ENCODE results near the gene KLF9.

KLF9 gene

GRCh38 chr9:70413799-70414775, at the start of gene KLF9:
TSS of gene KLF9 (minus strand) at chr9:70414657. CDS start at chr9:70413363, 1,294 bp downstream.
- DNase-seq: peak; percentile 98
- in situ Hi-C loops (cut with MboI; ENCODE audit: low pct_unique_long_range_greater_than_20kb, low sequenced_read_pairs): loop anchor here (10.0 kb wide), 1 partner anchor 81 kb away; no protein-coding TSS in a partner anchor

GRCh38 chr9:70463877-70464276, 49.4 kb upstream of the KLF9 start:
- in situ Hi-C loops (cut with MboI; ENCODE audit: low pct_unique_long_range_greater_than_20kb, low sequenced_read_pairs): no loop called here
- DNase-seq: no peak

DNA sequence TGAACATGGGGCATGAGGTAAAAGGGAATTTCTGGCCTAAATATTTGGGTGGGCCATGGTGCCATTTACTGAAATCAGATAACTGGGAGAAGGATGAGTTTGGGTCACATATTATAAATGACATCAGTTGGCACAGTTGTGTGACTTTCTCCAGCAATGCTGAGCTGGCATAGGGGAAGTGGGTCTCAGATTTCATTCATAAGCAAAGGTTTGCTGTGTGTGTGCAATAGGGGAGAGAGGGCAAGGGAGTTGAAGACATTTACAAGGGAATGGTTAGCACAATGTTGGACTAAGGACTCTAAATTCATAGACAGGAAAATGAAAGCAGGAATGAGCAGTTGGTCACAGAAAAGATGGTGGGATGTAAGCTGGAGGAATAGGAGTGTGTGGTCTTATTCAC, 47.8 kb upstream of the KLF9 start:
- DNase-seq: no peak
- in situ Hi-C loops (cut with MboI; ENCODE audit: low pct_unique_long_range_greater_than_20kb, low sequenced_read_pairs): no loop called here

GRCh38 chr9:70457235-70457634, 42.8 kb upstream of the KLF9 start:
- in situ Hi-C loops (cut with MboI; ENCODE audit: low pct_unique_long_range_greater_than_20kb, low sequenced_read_pairs): no loop called here
- DNase-seq: no peak

DNA sequence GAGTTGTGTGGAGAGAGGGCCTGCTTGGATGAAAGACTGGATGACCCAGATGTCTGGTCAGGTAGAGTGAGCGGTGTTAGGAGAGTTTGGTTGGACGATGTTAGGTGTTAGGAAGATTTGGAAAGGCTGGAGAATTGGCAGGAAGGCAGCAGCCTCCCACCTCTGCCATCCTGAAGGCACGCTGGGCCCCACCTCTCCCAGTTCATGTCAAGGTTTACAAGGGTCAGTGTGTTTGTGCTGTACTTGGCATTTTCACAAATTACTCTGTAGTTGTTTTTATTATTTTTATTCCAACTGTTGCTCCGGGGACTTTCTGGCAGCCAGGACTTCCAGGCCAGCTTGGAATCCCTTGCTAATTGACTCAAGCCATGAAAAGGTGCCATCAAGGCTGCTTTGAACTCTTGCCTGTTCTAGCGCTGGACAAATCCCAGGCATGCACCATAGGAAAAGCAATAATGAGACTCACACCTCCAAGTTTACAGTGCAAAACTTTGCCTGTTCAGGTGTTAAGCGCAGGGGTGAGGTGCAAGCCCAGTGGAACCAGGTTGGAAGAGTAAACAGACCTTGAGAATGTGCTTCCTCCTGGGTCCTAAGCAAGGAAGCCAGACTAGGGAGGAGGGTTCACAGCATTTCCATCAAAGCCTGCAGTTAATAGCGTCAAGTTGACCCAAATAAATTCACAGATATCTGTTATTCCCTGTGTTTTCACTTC, 41.7 kb upstream of the KLF9 start:
- in situ Hi-C loops (cut with MboI; ENCODE audit: low pct_unique_long_range_greater_than_20kb, low sequenced_read_pairs): no loop called here
- DNase-seq: no peak

DNA sequence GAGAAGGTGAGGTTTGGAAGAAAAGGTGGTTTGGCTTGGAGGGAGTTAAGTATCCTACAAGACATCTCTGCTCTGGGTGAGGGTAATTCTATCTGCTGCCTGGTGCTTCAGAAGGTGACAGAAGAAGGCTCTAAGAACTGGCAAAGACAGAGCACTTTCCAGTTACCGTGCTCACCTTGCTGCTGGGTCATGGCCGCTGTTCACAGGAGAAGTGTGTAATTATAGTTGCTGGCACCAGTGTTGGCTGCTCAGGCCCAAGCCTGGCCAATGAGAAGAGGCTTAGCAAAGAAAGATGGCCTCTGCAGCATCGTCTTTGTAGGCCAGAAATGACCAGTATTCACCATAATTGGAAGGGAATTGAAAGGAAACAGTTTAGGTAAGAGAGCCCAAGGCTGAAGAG, 37.9 kb upstream of the KLF9 start:
- in situ Hi-C loops (cut with MboI; ENCODE audit: low pct_unique_long_range_greater_than_20kb, low sequenced_read_pairs): no loop called here
- no peak for DNase-seq

GRCh38 chr9:70451765-70452164, 37.3 kb upstream of the KLF9 start:
- DNase-seq: no peak
- in situ Hi-C loops (cut with MboI; ENCODE audit: low pct_unique_long_range_greater_than_20kb, low sequenced_read_pairs): no loop called here

- no peak for DNase-seq
- in situ Hi-C loops (cut with MboI; ENCODE audit: low pct_unique_long_range_greater_than_20kb, low sequenced_read_pairs): no loop called here
Observed at GRCh38 chr9:70450738-70451137, 36.3 kb upstream of the KLF9 start.

DNA sequence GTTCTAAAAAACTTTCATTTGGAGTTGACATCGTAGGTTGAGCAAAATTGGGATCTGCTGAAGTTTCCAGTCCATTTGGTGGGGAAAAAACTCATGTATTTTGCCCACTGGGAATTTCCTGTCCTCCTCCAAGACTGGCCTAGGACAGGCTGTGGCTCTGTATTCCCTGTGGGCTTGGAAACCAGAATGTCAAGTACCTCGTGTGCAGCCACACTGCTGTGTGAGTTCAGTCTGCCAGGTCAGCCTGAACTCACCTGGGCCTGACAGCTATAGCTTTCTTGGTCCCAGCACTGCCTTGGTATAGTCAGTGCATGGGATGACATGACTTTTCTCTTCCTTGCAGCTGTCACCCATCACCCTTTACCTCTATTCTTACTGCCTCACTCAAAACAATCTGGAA, 35.0 kb upstream of the KLF9 start:
- in situ Hi-C loops (cut with MboI; ENCODE audit: low pct_unique_long_range_greater_than_20kb, low sequenced_read_pairs): no loop called here
- DNase-seq: no peak

DNA sequence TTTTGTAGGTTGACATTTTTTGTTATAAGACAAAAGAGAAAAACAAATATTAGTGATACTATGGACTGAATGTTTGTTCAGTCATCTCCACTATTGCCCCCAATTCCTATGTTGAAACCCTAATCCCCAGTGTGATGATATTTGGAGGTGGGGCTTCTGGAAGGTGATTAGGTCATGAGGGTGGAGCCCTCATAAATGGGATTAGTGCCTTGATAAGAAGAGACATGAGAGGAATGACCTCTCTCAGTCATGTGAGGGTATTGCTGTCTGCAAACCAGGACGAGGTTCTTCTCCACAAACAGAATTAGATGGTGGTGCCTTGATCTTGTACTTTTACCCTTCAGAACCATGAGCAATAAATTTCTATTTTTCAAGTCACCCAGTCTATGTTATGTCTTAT, 34.5 kb upstream of the KLF9 start:
- DNase-seq: no peak
- in situ Hi-C loops (cut with MboI; ENCODE audit: low pct_unique_long_range_greater_than_20kb, low sequenced_read_pairs): no loop called here

DNA sequence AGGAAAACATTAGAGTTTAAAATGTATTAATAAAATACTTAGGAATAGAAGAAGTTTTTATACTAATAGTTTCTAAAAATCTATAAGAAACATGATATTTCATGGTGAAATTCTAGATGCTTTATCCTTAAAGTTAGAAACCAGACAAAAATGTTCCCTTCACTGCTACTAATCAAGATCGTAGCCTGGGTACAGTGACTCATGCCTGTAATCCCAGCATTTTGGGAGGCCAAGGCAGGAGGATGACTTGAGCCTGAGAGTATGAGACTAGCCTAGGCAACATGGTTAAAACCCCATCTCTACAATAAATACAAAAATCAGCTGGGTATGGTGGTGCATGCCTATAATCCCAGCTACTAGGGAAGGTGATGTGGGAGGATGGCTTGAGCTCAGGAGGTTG, 30.4 kb upstream of the KLF9 start:
- no peak for DNase-seq
- in situ Hi-C loops (cut with MboI; ENCODE audit: low pct_unique_long_range_greater_than_20kb, low sequenced_read_pairs): no loop called here

DNA sequence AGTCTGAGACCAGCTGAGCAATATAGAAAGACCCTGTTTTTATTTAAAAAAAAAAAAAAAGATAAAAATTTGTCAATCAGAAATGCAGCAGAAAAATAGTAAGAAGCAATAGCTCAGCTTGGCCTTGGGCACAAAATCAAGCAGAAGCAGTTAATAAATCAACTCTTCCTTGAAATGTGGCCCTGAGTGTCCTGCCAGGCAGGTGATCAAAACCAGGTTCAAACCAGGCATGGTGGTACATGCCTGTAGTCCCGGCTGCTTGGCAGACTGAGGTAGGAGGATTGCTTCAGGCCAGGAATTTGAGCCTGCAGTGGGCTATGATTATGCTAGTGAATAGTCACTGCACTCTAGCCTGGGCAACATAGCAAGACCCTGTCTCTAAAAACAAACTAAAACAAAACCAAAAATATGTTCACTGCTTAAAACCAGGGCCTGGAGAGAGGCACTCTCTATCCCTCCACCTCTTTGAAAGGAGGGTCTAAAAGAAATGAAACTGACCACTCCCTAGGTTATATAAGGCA, 27.9 kb upstream of the KLF9 start:
- in situ Hi-C loops (cut with MboI; ENCODE audit: low pct_unique_long_range_greater_than_20kb, low sequenced_read_pairs): no loop called here
- no peak for DNase-seq

- in situ Hi-C loops (cut with MboI; ENCODE audit: low pct_unique_long_range_greater_than_20kb, low sequenced_read_pairs): no loop called here
- DNase-seq: no peak
Observed at GRCh38 chr9:70441622-70442021, 27.2 kb upstream of the KLF9 start.

GRCh38 chr9:70439991-70440706, 25.7 kb upstream of the KLF9 start:
- in situ Hi-C loops (cut with MboI; ENCODE audit: low pct_unique_long_range_greater_than_20kb, low sequenced_read_pairs): no loop called here

DNA sequence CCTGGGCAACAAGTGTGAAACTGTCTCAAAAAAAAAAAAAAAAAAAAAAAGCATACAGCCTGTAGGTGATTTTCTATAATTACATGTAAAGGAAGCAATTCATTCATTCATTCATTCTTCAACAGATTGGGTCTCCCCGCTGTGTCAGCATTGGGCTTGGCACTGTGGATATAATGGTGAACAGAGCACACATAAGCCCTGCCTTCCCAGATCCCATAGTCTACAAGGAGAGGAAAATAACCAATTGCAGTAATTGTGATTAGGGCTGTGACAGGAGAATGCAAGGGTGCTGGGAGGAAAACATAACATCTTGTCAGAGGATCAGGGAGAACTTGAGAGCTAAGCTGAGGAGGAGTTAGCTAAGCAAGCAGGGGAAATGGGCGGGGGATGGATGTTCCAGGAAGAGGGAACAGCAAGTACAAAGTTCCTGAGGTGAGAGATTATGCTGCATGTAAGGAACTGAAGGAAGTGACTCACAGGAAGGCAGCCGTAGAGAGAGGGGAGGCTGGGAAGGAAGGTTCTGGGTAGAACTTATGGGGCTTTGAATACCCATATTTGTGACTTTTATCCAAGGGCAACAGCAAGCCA, 24.0 kb upstream of the KLF9 start:
- peak; percentile 66 for DNase-seq
- in situ Hi-C loops (cut with MboI; ENCODE audit: low pct_unique_long_range_greater_than_20kb, low sequenced_read_pairs): no loop called here

More at GRCh38 chr9:70439991-70440706, 25.7 kb upstream of the KLF9 start:
- no peak for DNase-seq

DNA sequence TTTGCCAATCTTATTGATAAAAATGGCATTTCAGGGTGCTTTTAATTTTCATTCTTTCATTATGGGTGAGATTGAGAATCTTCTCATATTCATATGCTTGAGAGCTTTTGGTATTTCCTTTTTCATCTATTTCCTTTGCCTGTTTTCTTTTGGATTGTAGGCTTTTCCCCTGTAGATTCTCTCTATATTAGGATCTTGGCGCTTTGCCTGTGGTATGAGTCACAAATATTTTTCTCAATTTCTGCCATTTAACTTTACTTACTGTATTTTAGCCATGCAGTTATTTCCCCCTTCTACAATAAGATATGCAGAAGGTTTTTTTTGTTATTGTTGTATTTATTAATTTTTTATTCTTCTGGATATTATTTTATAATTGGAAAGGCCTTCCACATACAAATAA, 21.5 kb upstream of the KLF9 start:
- in situ Hi-C loops (cut with MboI; ENCODE audit: low pct_unique_long_range_greater_than_20kb, low sequenced_read_pairs): no loop called here
- DNase-seq: no peak

- no peak for DNase-seq
- in situ Hi-C loops (cut with MboI; ENCODE audit: low pct_unique_long_range_greater_than_20kb, low sequenced_read_pairs): no loop called here
Observed at GRCh38 chr9:70429899-70430298, 15.4 kb upstream of the KLF9 start.

DNA sequence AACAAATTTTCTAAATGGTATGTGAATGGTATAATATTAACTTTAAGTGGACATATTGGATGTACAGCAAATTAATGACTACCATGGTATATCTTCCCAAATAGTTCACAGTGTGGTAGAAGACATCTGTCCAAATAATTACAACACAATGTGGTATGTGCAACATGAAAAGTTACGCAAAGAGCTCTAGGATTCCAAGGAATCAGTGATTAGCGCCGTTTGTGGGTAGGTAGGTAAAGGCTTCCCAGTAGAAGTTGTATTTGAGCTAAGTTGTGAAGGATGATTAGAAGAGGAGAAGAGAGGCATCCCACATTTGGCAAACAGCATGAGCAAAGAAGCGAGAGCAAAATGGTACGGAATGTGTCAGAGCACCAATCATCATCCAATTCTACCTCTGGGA, 14.3 kb upstream of the KLF9 start:
- in situ Hi-C loops (cut with MboI; ENCODE audit: low pct_unique_long_range_greater_than_20kb, low sequenced_read_pairs): no loop called here
- no peak for DNase-seq

All from KBM-7 (cell line).